GM18870 (cell line): ENCODE data around the gene SYT11.
"Not testable (repeated sequence)": the region's sequence is repeated elsewhere in the genome, so short reads cannot be mapped to it uniquely, and the experiment has no call there.

Experiments used
- ATAC-seq: cut with Tn5 transposase; IDR thresholded peaks from one replicate; pipeline ENCODE4 v1.9.1; 2021; ENCODE audit warnings: moderate library complexity; ENCODE audit not compliant: unreplicated experiment

The SYT11 gene

GRCh38 chr1:155859234-155859829 is at the start of gene SYT11:
Gene SYT11, plus strand, starts transcription at chr1:155859567. Its CDS starts 195 bp downstream, at chr1:155859762.
- no peak for ATAC-seq

- no peak for ATAC-seq
Measured at GRCh38 chr1:155812878-155813277, 46.5 kb upstream of the SYT11 start.

- no peak for ATAC-seq
Measured at GRCh38 chr1:155813672-155814071, 45.7 kb upstream of the SYT11 start.

- ATAC-seq: no peak
Measured at GRCh38 chr1:155816351-155816750, 43.0 kb upstream of the SYT11 start.

- no peak for ATAC-seq
Measured at GRCh38 chr1:155827450-155827849, 31.9 kb upstream of the SYT11 start.

- no peak for ATAC-seq
Measured at GRCh38 chr1:155831279-155831976, 27.9 kb upstream of the SYT11 start.

GRCh38 chr1:155833665-155834295 is 25.6 kb upstream of the SYT11 start:
- ATAC-seq: no peak

- no peak for ATAC-seq
Measured at GRCh38 chr1:155834296-155834926, 25.0 kb upstream of the SYT11 start.

GRCh38 chr1:155834927-155835399 is 24.4 kb upstream of the SYT11 start:
- ATAC-seq: not testable (repeated sequence)

GRCh38 chr1:155835548-155835947 is 23.8 kb upstream of the SYT11 start:
- no peak for ATAC-seq

GRCh38 chr1:155840386-155840785 is 19.0 kb upstream of the SYT11 start:
- ATAC-seq: no peak

- ATAC-seq: no peak
Measured at GRCh38 chr1:155844860-155845421, 14.4 kb upstream of the SYT11 start.

- ATAC-seq: no peak
Measured at GRCh38 chr1:155847823-155848529, 11.4 kb upstream of the SYT11 start.

GRCh38 chr1:155850345-155850744 is 9.0 kb upstream of the SYT11 start:
- ATAC-seq: no peak

- no peak for ATAC-seq
Measured at GRCh38 chr1:155856257-155856974, 3.0 kb upstream of the SYT11 start.

- no peak for ATAC-seq
Measured at GRCh38 chr1:155856975-155857930, 2.1 kb upstream of the SYT11 start, which contains the start of gene GON4L. Gene GON4L, minus strand, starts transcription at chr1:155857214. Its CDS starts 3,434 bp downstream, at chr1:155853780.

- no peak for ATAC-seq
Measured at GRCh38 chr1:155858800-155859233, 550 bp upstream of the SYT11 start.
